Pancreas (tissue), 10 donors: ENCODE measurements around the gene FMN2. TPM values are rescaled to one million over a fixed set of nuclear protein-coding genes. Genes with fewer than 3 reads are reported as not detected.

ENCODE experiments used
- ATAC-seq, 4 donors: fragments of 200-7000 bp; cut with Tn5 transposase; one replicate each; pipeline versions ENCODE4 v1.8.0 to v1.9.1; 2020; ENCODE audit warnings: mild to moderate bottlenecking in 4 of 4, moderate library complexity in 4 of 4
- DNase-seq, 6 donors: peaks; one replicate each; pipeline ENCODE4 v3.0.0-alpha.2; 2020
- FAIRE-seq: peaks from 2 replicates; lab custom pipeline; 2012; peaks lifted over from hg19 to GRCh38; lab: Jason Lieb, UNC
- H3K27ac ChIP-seq, 4 donors: fragments of 200-600 bp; sonication (generic); 1 replicate in 3 of 4; 2 replicates in 1 of 4; pipeline versions ENCODE4 v1.5.0 to v1.8.0; 2020
- H3K27me3 ChIP-seq, 4 donors: fragments of 200-600 bp; one replicate each; pipeline ENCODE4 v1.8.0; 2021
- H3K36me3 ChIP-seq, 3 donors: fragments of 200-600 bp; sonication (generic) in 1 of 3; one replicate each; pipeline versions ENCODE4 v1.5.0 to v1.8.0; 2020 to 2021
- H3K4me1 ChIP-seq, 3 donors: fragments of 200-600 bp; one replicate each; pipeline ENCODE4 v1.8.0; 2021
- H3K4me3 ChIP-seq, 4 donors: fragments of 200-600 bp; sonication (generic) in 2 of 4; one replicate each; pipeline versions ENCODE4 v1.5.0 to v1.8.0; 2020 to 2021
- H3K9me3 ChIP-seq, 4 donors: fragments of 200-600 bp; one replicate each; pipeline ENCODE4 v1.8.0; 2021
- CTCF ChIP-seq, 4 donors: fragments of 200-600 bp; sonication (generic) in 3 of 4; IDR thresholded peaks; one replicate each; pipeline versions ENCODE4 v1.5.0 to v1.8.0; 2021; ENCODE audit warnings: antibody characterized with exemption in 4 of 4
- WGBS, 2 donors: extraction: QIAGEN DNeasy Blood & Tissue Kit; methylation state at CpG; one replicate each; pipeline ENCODE4 v1.1.7; 2013; 5-methylcytosine and 5-hydroxymethylcytosine counted together
- intact Hi-C, 3 donors: fragments of 100-400 bp; cut with DNase I; formaldehyde crosslinking; loops; one replicate each; pipeline versions ENCODE4 v1.11.1 to v1.14.2; 2022
- polyA plus RNA-seq, 2 donors: library from polyadenylated mRNA; stranded (reverse); fragments of 200-250 nt; gene quantifications; one replicate each; pipeline ENCODE4 v1.2.3, GENCODE V29; 2013
- total RNA-seq, 6 donors: library from RNA; stranded (reverse); fragmentation: NEBNext Ultra II Directional in 4 of 6; extraction: Animal tissue kit (Norgen Biotek cat#: 25700) in 4 of 6; gene quantifications; one replicate each; pipeline versions ENCODE4 v1.2.1 to v1.2.4, GENCODE V29; 2021 to 2023
- donor health status: healthy with polysubstance abuse.
- donor health status: DM: no; HTN: no; CAD: no; lungs with moderate emphysema.
- donor health status: DM: no; HTN: no; CAD: no.
- donor health status: control.
- donor health status: control.
- donor health status: Bipolar disorder and iron deficiency.
- donor health status: DM: yes; HTN: yes; CAD: no.
- donor health status: DM: no; HTN: no; CAD: no.
- donor health status: DM: no; HTN: no; CAD: no.
- donor health status: DM: yes; HTN: yes; CAD: no.

The FMN2 gene
- total and polyA plus RNA-seq, 8 donors, result 0.56 to 8.2 (median 2.0) TPM

DNA sequence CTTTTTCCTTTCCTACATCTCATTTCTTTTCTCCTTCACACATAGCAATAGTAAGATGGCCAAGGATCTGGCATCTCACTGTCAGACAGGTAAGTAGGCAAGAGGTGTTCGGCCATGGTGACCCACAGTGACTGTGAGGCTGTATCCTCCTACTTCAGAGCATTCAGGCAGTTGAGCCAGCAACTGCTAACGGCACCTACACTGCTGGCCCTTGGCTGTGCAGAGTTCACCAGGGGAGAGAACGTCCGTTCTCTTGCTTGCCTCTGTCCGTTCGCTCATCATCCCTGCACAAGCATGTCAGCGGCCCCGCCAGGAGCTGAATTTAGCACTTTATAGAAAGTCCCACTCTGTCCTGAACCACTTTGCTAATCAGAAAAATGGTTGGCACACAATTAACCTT, 406.7 kb downstream of the FMN2 start:
- no peaks in the 10 kb centered on the region for H3K36me3 ChIP-seq
- ATAC-seq (no peak), FAIRE-seq (no peak), DNase-seq (no peak)
- no peak for TF ChIP-seq CTCF (IDR thresholded peaks at IDR 0.05)
- H3K9me3 ChIP-seq, result no peaks in the 10 kb centered on the region
- H3K4me3 ChIP-seq, result no peak overlapping the region
- H3K27me3 ChIP-seq, result no peaks in the 10 kb centered on the region
- H3K27ac ChIP-seq, result no peak overlapping the region
- WGBS, 2 donors, result 74 to 93% methylated on average over 8 of the region's 8 CpGs
- H3K4me1 ChIP-seq, result no peaks in the 10 kb centered on the region
- intact Hi-C loops, result no loop called here

DNA sequence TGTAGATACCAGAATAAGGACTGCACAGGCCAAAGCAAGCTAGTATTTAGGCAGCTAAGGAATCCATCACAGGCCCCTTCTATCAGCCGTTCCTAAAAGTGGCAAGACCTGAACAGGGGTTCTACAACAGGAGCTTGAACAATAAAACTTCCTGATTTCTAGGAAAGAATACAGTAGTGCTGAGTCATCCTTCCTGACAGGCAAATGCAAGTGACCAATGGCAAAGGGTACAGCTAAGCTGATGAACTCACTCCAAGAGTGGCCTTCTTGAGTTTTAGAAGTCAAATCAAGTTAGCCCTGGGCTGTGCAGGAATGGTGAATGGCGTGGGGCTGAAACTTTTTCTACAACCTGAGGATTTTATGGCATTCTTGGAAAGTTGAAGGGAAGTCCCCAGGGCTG, 407.3 kb downstream of the FMN2 start:
- no peaks in the 10 kb centered on the region for H3K9me3 ChIP-seq
- H3K4me1 ChIP-seq, result no peaks in the 10 kb centered on the region
- FAIRE-seq, result no peak
- intact Hi-C loops, result no loop called here
- ATAC-seq, result no peak
- no peaks in the 10 kb centered on the region for H3K36me3 ChIP-seq
- 48 to 61% methylated on average over 2 of the region's 2 CpGs for WGBS, 2 donors
- H3K4me3 ChIP-seq, result no peak overlapping the region
- TF ChIP-seq CTCF (IDR thresholded peaks at IDR 0.05), result no peak
- H3K27ac ChIP-seq, result no peak overlapping the region
- DNase-seq, result no peak
- no peaks in the 10 kb centered on the region for H3K27me3 ChIP-seq

- WGBS, 2 donors, result 71 to 84% methylated on average over 4 of the region's 4 CpGs
These were observed 409.0 kb downstream of the FMN2 start for GRCh38 chr1:240500647-240501046.

DNA sequence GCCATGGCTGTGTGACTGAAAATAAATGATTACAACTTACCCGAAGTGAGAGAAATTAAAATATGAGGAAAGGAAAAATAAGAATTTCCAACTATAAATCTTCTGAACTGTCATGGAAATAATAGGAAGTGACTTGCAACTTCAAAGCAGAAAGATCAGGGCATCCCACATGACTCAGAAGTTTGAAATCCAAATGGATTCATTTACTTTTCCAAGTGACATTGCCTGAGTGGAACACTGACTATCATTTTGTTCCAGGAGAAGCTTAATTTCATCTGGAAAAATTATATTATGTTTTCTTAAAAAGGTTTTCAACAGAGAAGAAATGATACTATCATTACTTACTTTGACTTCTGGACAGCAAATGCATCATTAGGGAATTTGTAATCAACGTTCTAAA, 409.4 kb downstream of the FMN2 start:
- no peaks in the 10 kb centered on the region for H3K9me3 ChIP-seq
- no peaks in the 10 kb centered on the region for H3K4me1 ChIP-seq
- ATAC-seq, result no peak
- H3K36me3 ChIP-seq, result no peaks in the 10 kb centered on the region
- FAIRE-seq, result no peak
- no peak overlapping the region for H3K4me3 ChIP-seq
- intact Hi-C loops, result no loop called here
- WGBS, 2 donors, result 35 to 49% methylated on average over 2 of the region's 2 CpGs
- H3K27me3 ChIP-seq, result no peaks in the 10 kb centered on the region
- DNase-seq, result no peak
- no peak for TF ChIP-seq CTCF (IDR thresholded peaks at IDR 0.05)
- H3K27ac ChIP-seq, result no peak overlapping the region

More at GRCh38 chr1:240500647-240501046, 409.0 kb downstream of the FMN2 start:
- H3K9me3 ChIP-seq, result no peaks in the 10 kb centered on the region
- intact Hi-C loops, result no loop called here
- no peaks in the 10 kb centered on the region for H3K36me3 ChIP-seq
- DNase-seq (no peak), FAIRE-seq (no peak), ATAC-seq (no peak)
- no peaks in the 10 kb centered on the region for H3K27me3 ChIP-seq
- no peak overlapping the region for H3K27ac ChIP-seq
- H3K4me3 ChIP-seq, result no peak overlapping the region
- no peak for TF ChIP-seq CTCF (IDR thresholded peaks at IDR 0.05)
- H3K4me1 ChIP-seq, result no peaks in the 10 kb centered on the region

DNA sequence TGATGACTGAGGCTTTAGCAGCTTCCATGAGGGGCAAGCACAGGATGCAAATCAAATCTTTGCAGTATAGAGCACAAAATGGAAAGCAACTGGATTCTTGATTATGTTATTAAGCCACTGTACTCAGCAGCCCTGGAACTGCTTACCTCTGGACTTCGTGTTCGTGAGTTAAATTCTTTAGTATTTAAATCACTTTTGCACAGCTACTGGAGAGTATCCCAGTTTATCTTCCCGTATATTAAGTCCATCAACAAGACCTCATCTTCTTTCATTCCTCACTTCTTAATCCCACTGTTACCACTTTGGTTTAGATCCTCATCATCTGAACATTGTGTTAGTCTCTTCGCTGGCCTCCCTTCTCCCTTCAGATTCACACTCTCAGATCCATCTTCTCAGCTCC, 411.4 kb downstream of the FMN2 start:
- no peak for TF ChIP-seq CTCF (IDR thresholded peaks at IDR 0.05)
- intact Hi-C loops, result no loop called here
- no peak overlapping the region for H3K27ac ChIP-seq
- no peak overlapping the region for H3K4me3 ChIP-seq
- no peaks in the 10 kb centered on the region for H3K9me3 ChIP-seq
- ATAC-seq, result no peak
- H3K36me3 ChIP-seq, result no peaks in the 10 kb centered on the region
- DNase-seq, result no peak
- H3K27me3 ChIP-seq, result no peaks in the 10 kb centered on the region
- 55 to 65% methylated on average over 4 of the region's 4 CpGs for WGBS, 2 donors
- H3K4me1 ChIP-seq, result no peaks in the 10 kb centered on the region
- no peak for FAIRE-seq
